Upper lobe of left lung (tissue), 4 donors: Measurements from ENCODE around the gene IDUA.

Source experiments
- POLR2A ChIP-seq, 4 donors: fragments of 450-650 bp; IDR thresholded peaks; one replicate each; pipeline ENCODE4 v1.5.1; 2016 to 2017; ENCODE audit warnings: antibody characterized with exemption in 4 of 4, mild to moderate bottlenecking in 2 of 4
- POLR2AphosphoS5 ChIP-seq, 2 donors: sonication (generic); formaldehyde crosslinking; IDR thresholded peaks; one replicate each; pipeline ENCODE4 v1.5.1; 2017; ENCODE audit warnings: antibody characterized with exemption in 2 of 2
- TF ChIP-seq, protein P1 (sequence below), 6 experiments: fragments of 450-650 bp in 4 of 6; fragments of 200-600 bp in 2 of 6; sonication (generic) in 2 of 6; IDR thresholded peaks; one replicate each; pipeline ENCODE4 v1.5.1; 2016 to 2019; ENCODE audit warnings: antibody characterized with exemption in 6 of 6

DNA sequence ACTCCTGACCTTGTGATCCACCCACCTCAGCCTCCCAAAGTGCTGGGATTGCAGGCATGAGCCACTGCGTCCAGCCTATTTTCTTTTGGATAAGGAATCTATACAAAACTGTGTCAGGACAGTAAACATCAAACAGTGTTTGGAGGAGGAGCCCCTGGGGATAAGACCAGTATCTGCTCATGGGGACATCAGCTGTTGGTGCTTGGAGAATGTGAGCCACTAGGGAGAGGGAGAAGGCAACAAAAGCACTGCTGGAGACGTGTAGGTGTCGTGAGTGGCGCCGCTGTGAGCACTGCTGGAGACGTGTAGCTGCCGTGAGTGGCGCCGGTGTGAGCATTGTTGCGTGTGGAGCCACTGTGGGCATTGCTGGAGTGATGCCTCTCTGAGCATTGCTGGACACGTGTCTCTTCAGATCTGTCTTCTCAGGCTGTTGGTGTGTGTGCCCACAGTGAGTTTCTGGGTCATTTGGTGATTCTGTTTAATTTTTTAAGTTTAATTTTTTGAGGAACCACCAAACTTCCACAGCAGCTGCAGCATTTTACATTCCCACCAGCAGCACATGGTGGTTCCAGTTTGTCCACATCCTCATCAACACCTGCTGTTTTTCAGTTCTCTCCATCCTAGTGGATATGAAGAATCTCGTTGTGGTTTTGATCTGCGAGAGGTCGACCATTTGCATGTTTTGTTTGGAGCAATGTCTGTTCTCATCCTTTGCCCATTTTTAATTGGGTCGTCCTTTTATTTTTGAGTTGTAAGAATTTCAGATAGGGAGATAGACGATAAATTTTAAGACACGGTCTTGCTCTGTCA lies 32.4 kb upstream of the IDUA start:
- TF ChIP-seq POLR2AphosphoS5 (IDR thresholded peaks at IDR 0.05) (no peak), POLR2A (IDR thresholded peaks at IDR 0.05) (no peak)
- TF ChIP-seq, protein P1, sequence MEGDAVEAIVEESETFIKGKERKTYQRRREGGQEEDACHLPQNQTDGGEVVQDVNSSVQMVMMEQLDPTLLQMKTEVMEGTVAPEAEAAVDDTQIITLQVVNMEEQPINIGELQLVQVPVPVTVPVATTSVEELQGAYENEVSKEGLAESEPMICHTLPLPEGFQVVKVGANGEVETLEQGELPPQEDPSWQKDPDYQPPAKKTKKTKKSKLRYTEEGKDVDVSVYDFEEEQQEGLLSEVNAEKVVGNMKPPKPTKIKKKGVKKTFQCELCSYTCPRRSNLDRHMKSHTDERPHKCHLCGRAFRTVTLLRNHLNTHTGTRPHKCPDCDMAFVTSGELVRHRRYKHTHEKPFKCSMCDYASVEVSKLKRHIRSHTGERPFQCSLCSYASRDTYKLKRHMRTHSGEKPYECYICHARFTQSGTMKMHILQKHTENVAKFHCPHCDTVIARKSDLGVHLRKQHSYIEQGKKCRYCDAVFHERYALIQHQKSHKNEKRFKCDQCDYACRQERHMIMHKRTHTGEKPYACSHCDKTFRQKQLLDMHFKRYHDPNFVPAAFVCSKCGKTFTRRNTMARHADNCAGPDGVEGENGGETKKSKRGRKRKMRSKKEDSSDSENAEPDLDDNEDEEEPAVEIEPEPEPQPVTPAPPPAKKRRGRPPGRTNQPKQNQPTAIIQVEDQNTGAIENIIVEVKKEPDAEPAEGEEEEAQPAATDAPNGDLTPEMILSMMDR (IDR thresholded peaks at IDR 0.05), result no peak
